Sigmoid colon (tissue), 4 donors: ENCODE results near the gene TEKT5.

Source experiments
- POLR2A ChIP-seq, 2 donors: fragments of 450-650 bp; IDR thresholded peaks; one replicate each; pipeline ENCODE4 v1.6.1; 2016; ENCODE audit warnings: antibody characterized with exemption in 2 of 2, mild to moderate bottlenecking in 2 of 2, moderate library complexity in 2 of 2
- POLR2AphosphoS5 ChIP-seq, 4 donors: sonication (generic); formaldehyde crosslinking; IDR thresholded peaks; one replicate each; pipeline ENCODE4 v1.6.1; 2017; ENCODE audit warnings: antibody characterized with exemption in 4 of 4

DNA sequence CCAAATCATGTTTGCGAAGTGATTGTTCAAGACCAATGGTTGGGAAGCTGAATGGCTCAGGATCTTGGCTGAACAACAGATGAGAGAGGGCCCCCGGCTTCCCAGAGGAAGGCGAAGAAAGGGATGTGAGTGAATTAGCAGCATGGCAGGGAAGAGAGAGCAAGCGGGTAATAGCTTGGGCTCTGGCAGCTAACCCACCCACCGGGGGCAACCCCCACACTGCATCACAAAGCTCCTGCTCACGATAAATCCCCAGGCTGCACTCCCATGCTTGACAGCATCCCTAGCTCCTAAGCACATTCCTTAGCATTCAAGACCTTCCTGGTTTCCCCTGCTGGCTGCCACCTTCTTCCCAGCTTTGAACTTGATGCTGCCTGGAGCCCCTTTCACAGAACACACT, 88.1 kb downstream of the TEKT5 start:
- TF ChIP-seq POLR2AphosphoS5 (IDR thresholded peaks at IDR 0.05) (no peak), POLR2A (IDR thresholded peaks at IDR 0.05) (no peak)
